Kidney (tissue), 14 donors: ENCODE data around the gene EMSY. TPM values are rescaled to one million over a fixed set of nuclear protein-coding genes. Genes with fewer than 3 reads are reported as not detected.
A peak's percentile ranks its signal among the peaks of the same experiment; 100 is the strongest.

ENCODE experiments used
- DNase-seq, 5 donors: peaks; one replicate each; pipeline ENCODE4 v3.0.0-alpha.2; 2013 to 2020
- FAIRE-seq: peaks from 2 replicates; lab custom pipeline; 2012; peaks lifted over from hg19 to GRCh38; lab: Jason Lieb, UNC
- H3K27ac ChIP-seq, 2 donors: one replicate each; pipeline ENCODE4 v1.7.0; 2013; ENCODE audit warnings: low read depth in 2 of 2, low read length in 2 of 2, inconsistent platforms in 1 of 2
- H3K27me3 ChIP-seq: one replicate; pipeline ENCODE4 v1.7.1; 2013; ENCODE audit warnings: low read length, inconsistent platforms; ENCODE audit not compliant: control insufficient read depth, insufficient read depth
- H3K36me3 ChIP-seq, 3 donors: one replicate each; pipeline versions ENCODE4 v1.7.0 to v1.7.1; 2013; ENCODE audit warnings: low read length in 3 of 3, control low read depth in 1 of 3, inconsistent platforms in 1 of 3; ENCODE audit not compliant: insufficient read depth in 3 of 3, control insufficient read depth in 2 of 3
- H3K4me1 ChIP-seq, 3 donors: one replicate each; pipeline versions ENCODE4 v1.7.0 to v1.7.1; 2013; ENCODE audit warnings: low read length in 3 of 3, inconsistent platforms in 1 of 3, low read depth in 1 of 3; ENCODE audit not compliant: control insufficient read depth in 2 of 3, insufficient read depth in 2 of 3
- H3K4me3 ChIP-seq, 3 donors: one replicate each; pipeline versions ENCODE4 v1.7.0 to v1.8.1; 2013; ENCODE audit warnings: low read length in 3 of 3, control low read depth in 1 of 3, inconsistent platforms in 1 of 3
- H3K9ac ChIP-seq, 3 donors: one replicate each; pipeline versions ENCODE4 v1.7.0 to v1.7.1; 2013; ENCODE audit warnings: low read length in 3 of 3, control low read depth in 1 of 3, inconsistent platforms in 1 of 3
- H3K9me3 ChIP-seq, 3 donors: one replicate each; pipeline versions ENCODE4 v1.7.0 to v1.7.1; 2013; ENCODE audit warnings: low read length in 3 of 3, control low read depth in 1 of 3, inconsistent platforms in 1 of 3; ENCODE audit not compliant: control insufficient read depth in 2 of 3, insufficient read depth in 1 of 3
- CTCF ChIP-seq: IDR thresholded peaks from 3 replicates; pipeline ENCODE4 v1.5.1; 2012; ENCODE audit warnings: mild to moderate bottlenecking, moderate library complexity, borderline replicate concordance; ENCODE audit not compliant: insufficient read depth; ENCODE audit errors: extremely low read depth
- intact Hi-C: fragments of 100-400 bp; cut with DNase I; formaldehyde crosslinking; loops from one replicate; pipeline ENCODE4 v1.11.1; 2022
- polyA plus RNA-seq: library from polyadenylated mRNA; stranded (reverse); fragments of 350-450 nt; fragmentation: Illumina TruSeq; extraction: RNeasy Lipid Tissue Mini Kit (QIAGEN cat#74804); gene quantifications from one replicate; pipeline ENCODE4 v1.2.3, GENCODE V29; 2014; ENCODE audit warnings: low read depth, low replicate concordance; ENCODE audit not compliant: insufficient read depth
- total RNA-seq: library from RNA; stranded (reverse); fragmentation: NEBNext Ultra II Directional; extraction: Animal tissue kit (Norgen Biotek cat#: 25700); gene quantifications from one replicate; pipeline ENCODE4 v1.2.1, GENCODE V29; 2021
- donor health status: control.
- donor health status: control.
- donor health status: control.
- donor health status: control.
- donor health status: control.
- donor health status: DM: yes; HTN: yes; CAD: no.
- donor health status: Normal renal cell carcinoma (clear cell type).

The EMSY gene
- total and polyA plus RNA-seq, 2 donors from 2014 or later, result 7.5 to 22.2 TPM

DNA sequence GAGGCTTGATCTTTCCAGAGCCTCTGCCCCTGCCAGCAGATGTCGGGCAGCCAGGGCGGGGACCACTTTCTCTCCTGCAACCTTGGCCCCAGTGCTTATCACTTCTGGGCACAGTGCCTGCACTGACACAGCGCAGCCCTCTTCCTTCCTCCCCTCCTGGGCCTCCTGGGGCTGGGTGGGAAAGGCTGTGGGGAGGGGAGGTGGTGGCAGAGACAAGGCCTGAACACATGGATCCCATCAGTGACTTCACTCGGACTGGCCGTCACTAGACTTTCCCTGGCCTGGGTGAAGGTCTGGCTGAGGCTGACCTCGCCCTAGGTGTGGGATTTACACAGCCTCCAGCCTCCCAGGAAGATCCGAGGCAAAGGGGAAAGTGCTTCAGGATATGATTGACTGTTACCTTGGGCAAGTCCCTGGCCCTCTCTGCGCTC, 157.6 kb downstream of the EMSY start:
- intact Hi-C loops, result no loop called here
- no peak overlapping the region for H3K9ac ChIP-seq

More for the DNA sequence above, 157.6 kb downstream of the EMSY start:
- H3K27me3 ChIP-seq, result no peaks in the 10 kb centered on the region
- H3K36me3 ChIP-seq, result no peaks in the 10 kb centered on the region
- H3K4me3 ChIP-seq, result no peak overlapping the region
- FAIRE-seq (no peak), DNase-seq (peak in 3 of 5 donors; percentile 10 to 82 (median 37))
- no peaks in the 10 kb centered on the region for H3K9me3 ChIP-seq
- peaks cover 0 to 25% (median 10%) of the 10 kb centered on the region in 3 donors for H3K4me1 ChIP-seq
- TF ChIP-seq CTCF, result no peak
- H3K27ac ChIP-seq, result peak overlapping the region; percentile 45 to 57

Other genes starting within 250 kb of the EMSY start
- 2.2 TPM for gene WNT11, start 238.5 kb upstream of the EMSY start, total RNA-seq
- 0.80 TPM for gene WNT11, start 238.5 kb upstream of the EMSY start, polyA plus RNA-seq
- gene THAP12, start 63.9 kb upstream of the EMSY start, total RNA-seq, result 39.3 TPM
- 19.5 TPM for gene THAP12, start 63.9 kb upstream of the EMSY start, polyA plus RNA-seq
- 3.4 TPM for gene GVQW3, start 63.7 kb upstream of the EMSY start, total RNA-seq
- 1.4 TPM for gene GVQW3, start 63.7 kb upstream of the EMSY start, polyA plus RNA-seq
- 136 TPM for gene LRRC32, start 225.7 kb downstream of the EMSY start, total RNA-seq
- 105 TPM for gene LRRC32, start 225.7 kb downstream of the EMSY start, polyA plus RNA-seq